ENCODE results near the gene CNTN5. TPM values are rescaled to one million over a fixed set of nuclear protein-coding genes. Genes with fewer than 3 reads are reported as not detected.

CNTN5 gene
- total RNA-seq, 1 experiment from 2014 or later: not detected

DNA sequence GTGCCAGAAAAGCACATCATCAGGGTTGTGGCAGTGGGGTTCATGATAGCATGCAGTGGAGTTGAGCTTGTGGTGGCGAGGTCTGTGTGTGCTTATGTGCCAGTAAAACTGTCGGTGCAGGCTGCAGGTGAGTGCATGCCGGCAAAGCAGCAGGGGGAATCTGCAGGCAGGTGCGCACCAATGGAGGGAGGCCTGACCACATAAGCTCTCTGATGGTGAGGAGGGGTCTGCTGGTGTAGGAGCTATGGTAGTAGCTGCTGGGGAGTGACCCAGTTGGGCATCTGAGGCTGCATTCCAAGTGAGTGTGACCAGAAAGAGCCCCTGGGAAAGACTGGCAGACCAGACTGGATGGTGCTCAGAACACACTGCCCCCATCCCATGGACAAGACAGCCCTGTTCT is 121.5 kb downstream of the CNTN5 start:
- H3K36me3 Mint-ChIP-seq (ENCODE audit: insufficient read depth, unreplicated experiment): no peaks in the 10 kb centered on the region
- intact Hi-C loops (cut with micrococcal nuclease): no loop called here
- peaks cover 53% of the 10 kb centered on the region for H3K27me3 Mint-ChIP-seq (ENCODE audit: insufficient read depth, unreplicated experiment)
- no peak for DNase-seq (ENCODE audit: unreplicated experiment)
- no peak overlapping the region for H3K27ac Mint-ChIP-seq (ENCODE audit: low read depth, unreplicated experiment)
- ChIA-PET POLR2A (no interaction called here), CTCF (interaction anchor here (0.7 kb wide), 1 partner anchor 1866 kb away, joined by 3 read pairs; no protein-coding TSS in a partner anchor)
- H3K4me3 Mint-ChIP-seq (ENCODE audit: unreplicated experiment): no peak overlapping the region
- TF ChIP-seq, protein P1, sequence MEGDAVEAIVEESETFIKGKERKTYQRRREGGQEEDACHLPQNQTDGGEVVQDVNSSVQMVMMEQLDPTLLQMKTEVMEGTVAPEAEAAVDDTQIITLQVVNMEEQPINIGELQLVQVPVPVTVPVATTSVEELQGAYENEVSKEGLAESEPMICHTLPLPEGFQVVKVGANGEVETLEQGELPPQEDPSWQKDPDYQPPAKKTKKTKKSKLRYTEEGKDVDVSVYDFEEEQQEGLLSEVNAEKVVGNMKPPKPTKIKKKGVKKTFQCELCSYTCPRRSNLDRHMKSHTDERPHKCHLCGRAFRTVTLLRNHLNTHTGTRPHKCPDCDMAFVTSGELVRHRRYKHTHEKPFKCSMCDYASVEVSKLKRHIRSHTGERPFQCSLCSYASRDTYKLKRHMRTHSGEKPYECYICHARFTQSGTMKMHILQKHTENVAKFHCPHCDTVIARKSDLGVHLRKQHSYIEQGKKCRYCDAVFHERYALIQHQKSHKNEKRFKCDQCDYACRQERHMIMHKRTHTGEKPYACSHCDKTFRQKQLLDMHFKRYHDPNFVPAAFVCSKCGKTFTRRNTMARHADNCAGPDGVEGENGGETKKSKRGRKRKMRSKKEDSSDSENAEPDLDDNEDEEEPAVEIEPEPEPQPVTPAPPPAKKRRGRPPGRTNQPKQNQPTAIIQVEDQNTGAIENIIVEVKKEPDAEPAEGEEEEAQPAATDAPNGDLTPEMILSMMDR (IDR thresholded peaks at IDR 0.05; ENCODE audit: unreplicated experiment): no peak
- no peaks in the 10 kb centered on the region for H3K4me1 Mint-ChIP-seq (ENCODE audit: insufficient read depth, unreplicated experiment)
- H3K9me3 Mint-ChIP-seq (ENCODE audit: unreplicated experiment): no peaks in the 10 kb centered on the region
- no TSS peak for BruUV-seq (replicated peaks)

DNA sequence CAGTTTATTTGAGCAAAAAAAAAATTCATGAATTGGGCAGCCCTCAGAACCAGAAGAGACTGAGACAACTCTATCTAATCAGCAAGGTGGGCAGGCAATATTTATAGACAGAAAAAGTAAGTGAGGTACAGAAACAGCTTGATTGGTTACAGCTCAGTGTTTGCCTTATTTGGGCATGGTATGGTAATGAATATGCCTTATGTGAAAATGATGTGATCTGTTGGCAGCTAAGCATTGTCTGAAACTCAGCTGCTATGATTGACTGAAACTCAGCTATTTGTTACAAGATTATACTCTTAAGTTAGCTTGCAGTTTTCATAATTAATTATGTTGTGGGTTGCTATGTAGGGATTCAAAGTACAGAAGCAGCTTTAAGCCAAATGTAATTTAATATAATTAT is 127.6 kb downstream of the CNTN5 start:
- no TSS peak for BruUV-seq (replicated peaks)
- Mint-ChIP-seq H3K27ac (ENCODE audit: low read depth, unreplicated experiment) (no peak overlapping the region), H3K4me1 (ENCODE audit: insufficient read depth, unreplicated experiment) (no peaks in the 10 kb centered on the region), H3K36me3 (ENCODE audit: insufficient read depth, unreplicated experiment) (no peaks in the 10 kb centered on the region), H3K4me3 (ENCODE audit: unreplicated experiment) (no peak overlapping the region), H3K9me3 (ENCODE audit: unreplicated experiment) (no peaks in the 10 kb centered on the region), H3K27me3 (ENCODE audit: insufficient read depth, unreplicated experiment) (peaks cover 42% of the 10 kb centered on the region)
- intact Hi-C loops (cut with micrococcal nuclease): no loop called here
- CTCF ChIA-PET: interaction anchor here (0.6 kb wide), 1 partner anchor 612 kb away, joined by 4 read pairs; no protein-coding TSS in a partner anchor
- TF ChIP-seq, protein P1 (IDR thresholded peaks at IDR 0.05; ENCODE audit: unreplicated experiment): no peak
- POLR2A ChIA-PET: no interaction called here
- DNase-seq (ENCODE audit: unreplicated experiment): no peak

DNA sequence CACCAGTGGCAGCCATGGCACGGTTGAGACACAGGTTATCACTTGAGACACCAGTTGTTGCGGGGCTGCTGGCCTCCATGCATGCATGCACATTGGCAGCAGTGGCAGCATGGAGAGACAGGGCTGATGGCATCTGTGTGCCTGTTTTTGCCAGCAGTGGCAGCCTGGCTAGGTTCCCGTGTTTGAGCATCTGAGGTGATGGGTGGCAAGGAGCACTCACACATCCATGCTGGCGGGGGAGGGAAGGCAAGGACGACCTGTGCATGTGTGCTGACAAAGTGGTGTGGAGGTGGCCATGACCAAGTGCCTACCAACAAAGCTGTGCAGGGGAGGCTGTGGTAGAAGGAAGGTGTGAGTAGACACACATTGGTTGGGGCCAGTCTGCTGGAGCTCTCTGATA is 133.5 kb downstream of the CNTN5 start:
- TF ChIP-seq, protein P1 (IDR thresholded peaks at IDR 0.05; ENCODE audit: unreplicated experiment): no peak
- H3K4me1 Mint-ChIP-seq (ENCODE audit: insufficient read depth, unreplicated experiment): peaks cover 6% of the 10 kb centered on the region
- peaks cover 61% of the 10 kb centered on the region for H3K27me3 Mint-ChIP-seq (ENCODE audit: insufficient read depth, unreplicated experiment)
- H3K27ac Mint-ChIP-seq (ENCODE audit: low read depth, unreplicated experiment): no peak overlapping the region
- H3K9me3 Mint-ChIP-seq (ENCODE audit: unreplicated experiment): no peaks in the 10 kb centered on the region
- POLR2A ChIA-PET: no interaction called here
- intact Hi-C loops (cut with micrococcal nuclease): no loop called here
- no TSS peak for BruUV-seq (replicated peaks)
- CTCF ChIA-PET: no interaction called here
- DNase-seq (ENCODE audit: unreplicated experiment): no peak
- H3K36me3 Mint-ChIP-seq (ENCODE audit: insufficient read depth, unreplicated experiment): no peaks in the 10 kb centered on the region
- no peak overlapping the region for H3K4me3 Mint-ChIP-seq (ENCODE audit: unreplicated experiment)

DNA sequence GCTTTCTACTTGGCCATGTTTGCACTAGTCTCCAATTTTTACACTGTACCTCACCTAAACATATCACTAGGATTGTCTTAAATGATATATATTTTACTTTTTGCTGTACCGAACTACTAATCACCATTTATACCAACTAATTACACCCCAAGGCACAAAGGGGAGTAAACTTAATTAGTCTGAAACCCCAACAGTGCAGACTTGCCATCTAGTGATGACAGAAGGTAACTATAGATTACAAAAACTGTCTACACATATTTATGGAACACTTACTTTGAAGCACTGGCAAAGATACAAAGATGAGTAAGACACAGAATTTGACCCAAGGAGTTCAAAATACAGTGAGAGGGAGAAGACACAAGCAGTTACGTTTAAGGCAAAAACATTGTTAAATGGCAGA is 139.7 kb downstream of the CNTN5 start:
- ChIA-PET CTCF (no interaction called here), POLR2A (no interaction called here)
- Mint-ChIP-seq H3K27me3 (ENCODE audit: insufficient read depth, unreplicated experiment) (peaks cover 52% of the 10 kb centered on the region), H3K9me3 (ENCODE audit: unreplicated experiment) (no peaks in the 10 kb centered on the region), H3K4me3 (ENCODE audit: unreplicated experiment) (no peak overlapping the region), H3K4me1 (ENCODE audit: insufficient read depth, unreplicated experiment) (no peaks in the 10 kb centered on the region), H3K36me3 (ENCODE audit: insufficient read depth, unreplicated experiment) (no peaks in the 10 kb centered on the region), H3K27ac (ENCODE audit: low read depth, unreplicated experiment) (no peak overlapping the region)
- no TSS peak for BruUV-seq (replicated peaks)
- intact Hi-C loops (cut with micrococcal nuclease): no loop called here
- TF ChIP-seq, protein P1 (IDR thresholded peaks at IDR 0.05; ENCODE audit: unreplicated experiment): no peak
- DNase-seq (ENCODE audit: unreplicated experiment): no peak

All from MCF 10A (cell line).